Measurements from ENCODE around the gene TFPI.

TFPI gene

GRCh38 chr2:187469538-187469937, 84.7 kb downstream of the TFPI start:
- DNase-seq (ENCODE audit: low read depth in 1 of 2, low spot score in 1 of 2): no peak

GRCh38 chr2:187468262-187468661, 86.0 kb downstream of the TFPI start:
- DNase-seq (ENCODE audit: low read depth in 1 of 2, low spot score in 1 of 2): no peak

- no peak for DNase-seq (ENCODE audit: low read depth in 1 of 2, low spot score in 1 of 2)
Measured at GRCh38 chr2:187466129-187466792, 88.0 kb downstream of the TFPI start.

- DNase-seq (ENCODE audit: low read depth in 1 of 2, low spot score in 1 of 2): no peak
Measured at GRCh38 chr2:187462839-187463238, 91.4 kb downstream of the TFPI start.

GRCh38 chr2:187461294-187462261, 92.7 kb downstream of the TFPI start:
- no peak for DNase-seq (ENCODE audit: low read depth in 1 of 2, low spot score in 1 of 2)

GRCh38 chr2:187459256-187459655, 95.0 kb downstream of the TFPI start:
- DNase-seq (ENCODE audit: low read depth in 1 of 2, low spot score in 1 of 2): no peak

- no peak for DNase-seq (ENCODE audit: low read depth in 1 of 2, low spot score in 1 of 2)
Measured at GRCh38 chr2:187453078-187453641, 101.1 kb downstream of the TFPI start.

- no peak for DNase-seq (ENCODE audit: low read depth in 1 of 2, low spot score in 1 of 2)
Measured at GRCh38 chr2:187451510-187451909, 102.7 kb downstream of the TFPI start.

- no peak for DNase-seq (ENCODE audit: low read depth in 1 of 2, low spot score in 1 of 2)
Measured at GRCh38 chr2:187447336-187447735, 106.9 kb downstream of the TFPI start.

- no peak for DNase-seq (ENCODE audit: low read depth in 1 of 2, low spot score in 1 of 2)
Measured at GRCh38 chr2:187446711-187447110, 107.5 kb downstream of the TFPI start.

- DNase-seq (ENCODE audit: low read depth in 1 of 2, low spot score in 1 of 2): no peak
Measured at GRCh38 chr2:187445051-187445450, 109.2 kb downstream of the TFPI start.

GRCh38 chr2:187442778-187443177, 111.5 kb downstream of the TFPI start:
- DNase-seq (ENCODE audit: low read depth in 1 of 2, low spot score in 1 of 2): no peak

GRCh38 chr2:187442378-187442777, 111.9 kb downstream of the TFPI start:
- DNase-seq (ENCODE audit: low read depth in 1 of 2, low spot score in 1 of 2): no peak

- no peak for DNase-seq (ENCODE audit: low read depth in 1 of 2, low spot score in 1 of 2)
Measured at GRCh38 chr2:187440101-187440675, 114.0 kb downstream of the TFPI start.

- no peak for DNase-seq (ENCODE audit: low read depth in 1 of 2, low spot score in 1 of 2)
Measured at GRCh38 chr2:187438455-187438854, 115.8 kb downstream of the TFPI start.

GRCh38 chr2:187435756-187436155, 118.5 kb downstream of the TFPI start:
- no peak for DNase-seq (ENCODE audit: low read depth in 1 of 2, low spot score in 1 of 2)

GRCh38 chr2:187435078-187435477, 119.2 kb downstream of the TFPI start:
- no peak for DNase-seq (ENCODE audit: low read depth in 1 of 2, low spot score in 1 of 2)

- DNase-seq (ENCODE audit: low read depth in 1 of 2, low spot score in 1 of 2): no peak
Measured at GRCh38 chr2:187434342-187434785, 119.9 kb downstream of the TFPI start.

- DNase-seq (ENCODE audit: low read depth in 1 of 2, low spot score in 1 of 2): no peak
Measured at GRCh38 chr2:187431911-187432310, 122.3 kb downstream of the TFPI start.

GRCh38 chr2:187429989-187430388, 124.2 kb downstream of the TFPI start:
- no peak for DNase-seq (ENCODE audit: low read depth in 1 of 2, low spot score in 1 of 2)

GRCh38 chr2:187424146-187424545, 130.1 kb downstream of the TFPI start:
- no peak for DNase-seq (ENCODE audit: low read depth in 1 of 2, low spot score in 1 of 2)

- DNase-seq (ENCODE audit: low read depth in 1 of 2, low spot score in 1 of 2): no peak
Measured at GRCh38 chr2:187422282-187422681, 132.0 kb downstream of the TFPI start.
